DND-41 (cell line): ENCODE data around the gene LINC00237.

Source experiments
- ATAC-seq: fragments of 200-7000 bp; cut with Tn5 transposase; 3 replicates; pipeline ENCODE4 v1.9.1; 2021; ENCODE audit warnings: low read depth; ENCODE audit not compliant: insufficient read depth
- DNase-seq: peaks from one replicate; pipeline ENCODE4 v3.0.0-alpha.2; 2020
- H2AFZ ChIP-seq: 2 replicates; pipeline ENCODE4 v1.6.0; 2012; ENCODE audit warnings: low read depth, low read length
- H3K27ac ChIP-seq: 2 replicates; pipeline ENCODE4 v1.5.1; 2012; ENCODE audit warnings: low read length, inconsistent platforms
- H3K27me3 ChIP-seq: fragments of 200-600 bp; sonication (generic); 2 replicates; pipeline ENCODE4 v1.6.0; 2012; ENCODE audit warnings: low read length, mild to moderate bottlenecking, inconsistent platforms; ENCODE audit not compliant: insufficient read depth, poor library complexity
- H3K36me3 ChIP-seq: 2 replicates; pipeline ENCODE4 v1.5.1; 2012; ENCODE audit warnings: low read length, inconsistent platforms; ENCODE audit not compliant: insufficient read depth
- H3K4me1 ChIP-seq: 2 replicates; pipeline ENCODE4 v1.5.1; 2012; ENCODE audit warnings: mild to moderate bottlenecking, low read length; ENCODE audit not compliant: insufficient read depth
- H3K4me2 ChIP-seq: 2 replicates; pipeline ENCODE4 v1.6.0; 2012; ENCODE audit warnings: mild to moderate bottlenecking, moderate library complexity, low read length, inconsistent platforms; ENCODE audit not compliant: insufficient read depth
- H3K4me3 ChIP-seq, 2 experiments: fragments of 200-600 bp in 1 of 2; shearing (Covaris generic) in 1 of 2; 2 replicates each; pipeline ENCODE4 v1.5.1; 2012 to 2016; ENCODE audit warnings: inconsistent platforms in 2 of 2, low read length in 2 of 2, mild to moderate bottlenecking in 2 of 2, low read depth in 1 of 2, moderate library complexity in 1 of 2
- H3K79me2 ChIP-seq: 2 replicates; pipeline ENCODE4 v1.6.0; 2012; ENCODE audit warnings: low read length, inconsistent platforms; ENCODE audit not compliant: insufficient read depth
- H3K9ac ChIP-seq: 2 replicates; pipeline ENCODE4 v1.6.0; 2012; ENCODE audit warnings: low read depth, mild to moderate bottlenecking, inconsistent platforms, low read length, moderate library complexity
- H3K9me3 ChIP-seq: 2 replicates; pipeline ENCODE4 v1.5.1; 2012; ENCODE audit warnings: low read length, moderate library complexity, mild to moderate bottlenecking, inconsistent platforms; ENCODE audit not compliant: insufficient read depth, severe bottlenecking
- H4K20me1 ChIP-seq: 2 replicates; pipeline ENCODE4 v1.6.0; 2012; ENCODE audit warnings: low read length; ENCODE audit not compliant: insufficient read depth
- CTCF ChIP-seq: IDR thresholded peaks from 2 replicates; pipeline ENCODE4 v1.5.1; 2012; ENCODE audit warnings: borderline replicate concordance, low read length, moderate library complexity, mild to moderate bottlenecking; ENCODE audit not compliant: poor library complexity, severe bottlenecking; ENCODE audit errors: extremely low read depth
- EZH2 ChIP-seq: IDR thresholded peaks from 3 replicates; pipeline ENCODE4 v1.6.1; 2012; ENCODE audit warnings: borderline replicate concordance, low read depth, mild to moderate bottlenecking, moderate library complexity, low read length, inconsistent platforms; ENCODE audit not compliant: severe bottlenecking

Gene LINC00237

GRCh38 chr20:21046413-21047070 is 59.6 kb downstream of the LINC00237 start:
- DNase-seq (no peak), ATAC-seq (no peak)
- no peak overlapping the region for H2AFZ ChIP-seq
- H3K9ac ChIP-seq = no peak overlapping the region
- no peaks in the 10 kb centered on the region for H4K20me1 ChIP-seq
- no peaks in the 10 kb centered on the region for H3K9me3 ChIP-seq
- H3K79me2 ChIP-seq = no peaks in the 10 kb centered on the region
- H3K4me2 ChIP-seq = no peak overlapping the region
- no peaks in the 10 kb centered on the region for H3K4me1 ChIP-seq
- TF ChIP-seq EZH2 = no peak
- no peak for TF ChIP-seq CTCF
- no peaks in the 10 kb centered on the region for H3K36me3 ChIP-seq
- no peak overlapping the region for H3K27ac ChIP-seq
- H3K27me3 ChIP-seq = no peaks in the 10 kb centered on the region
- H3K4me3 ChIP-seq = no peak overlapping the region
